GM21526 (cell line): ENCODE results near the gene RHOT2.

Source experiments
- ATAC-seq: cut with Tn5 transposase; IDR thresholded peaks from one replicate; pipeline ENCODE4 v1.9.1; 2021; ENCODE audit warnings: moderate library complexity; ENCODE audit not compliant: unreplicated experiment, low FRiP score

Gene RHOT2

GRCh38 chr16:667780-668518 is at the start of gene RHOT2:
Gene RHOT2 (plus strand): TSS chr16:668132. CDS start chr16:668200, 68 bp downstream.
- ATAC-seq: peak; percentile 62

GRCh38 chr16:619476-620100 is 48.3 kb upstream of the RHOT2 start:
- ATAC-seq: no peak

- ATAC-seq: no peak
Measured at GRCh38 chr16:620700-621525, 47.0 kb upstream of the RHOT2 start.

GRCh38 chr16:621526-622105 is 46.3 kb upstream of the RHOT2 start:
- ATAC-seq: no peak

GRCh38 chr16:622920-623280 is 45.0 kb upstream of the RHOT2 start:
- no peak for ATAC-seq

- ATAC-seq: no peak
Measured at GRCh38 chr16:624526-625070, 43.3 kb upstream of the RHOT2 start.

- no peak for ATAC-seq
Measured at GRCh38 chr16:625117-625976, 42.6 kb upstream of the RHOT2 start.

GRCh38 chr16:625977-626765 is 41.8 kb upstream of the RHOT2 start:
- ATAC-seq: no peak

- no peak for ATAC-seq
Measured at GRCh38 chr16:626787-627453, 41.0 kb upstream of the RHOT2 start.

- ATAC-seq: no peak
Measured at GRCh38 chr16:627454-628239, 40.3 kb upstream of the RHOT2 start.

- no peak for ATAC-seq
Measured at GRCh38 chr16:628321-629061, 39.4 kb upstream of the RHOT2 start.

GRCh38 chr16:629185-629832 is 38.6 kb upstream of the RHOT2 start:
- ATAC-seq: no peak

GRCh38 chr16:629833-630248 is 38.1 kb upstream of the RHOT2 start:
- ATAC-seq: no peak

- no peak for ATAC-seq
Measured at GRCh38 chr16:630249-630814, 37.6 kb upstream of the RHOT2 start.

GRCh38 chr16:630815-631405 is 37.0 kb upstream of the RHOT2 start, which contains the start of gene WFIKKN1:
Gene WFIKKN1 (plus strand): TSS chr16:630985. CDS start chr16:631254, 269 bp downstream.
- ATAC-seq: no peak
